HUES64 (cell line): ENCODE measurements around the gene PNLIPRP1.

Source experiments
- H3K27ac ChIP-seq: 2 replicates; pipeline ENCODE4 v1.7.0; 2013; ENCODE audit warnings: low read depth, low read length, inconsistent platforms
- H3K27me3 ChIP-seq: 2 replicates; pipeline ENCODE4 v1.6.1; 2013; ENCODE audit warnings: mild to moderate bottlenecking, low read length; ENCODE audit not compliant: insufficient read depth
- H3K36me3 ChIP-seq: 2 replicates; pipeline ENCODE4 v1.6.1; 2013; ENCODE audit warnings: mild to moderate bottlenecking, low read length; ENCODE audit not compliant: insufficient read depth
- H3K4me1 ChIP-seq: 2 replicates; pipeline ENCODE4 v1.6.1; 2013; ENCODE audit warnings: mild to moderate bottlenecking, low read length, moderate library complexity; ENCODE audit not compliant: insufficient read depth
- H3K4me3 ChIP-seq: 2 replicates; pipeline ENCODE4 v1.5.1; 2013; ENCODE audit warnings: mild to moderate bottlenecking, low read length, moderate library complexity
- H3K9ac ChIP-seq: 2 replicates; pipeline ENCODE4 v1.6.1; 2013; ENCODE audit warnings: mild to moderate bottlenecking, low read depth, low read length
- H3K9me3 ChIP-seq: 2 replicates; pipeline ENCODE4 v1.6.1; 2013; ENCODE audit warnings: low read depth, low read length; ENCODE audit not compliant: insufficient read depth
- WGBS: fragments of 150-250, 120-280 bp; methylation state at CpG from one replicate; pipeline ENCODE4 v1.1.7; 2013; ENCODE audit warnings: missing lambda C conversion rate; 5-methylcytosine and 5-hydroxymethylcytosine counted together

The PNLIPRP1 gene

DNA sequence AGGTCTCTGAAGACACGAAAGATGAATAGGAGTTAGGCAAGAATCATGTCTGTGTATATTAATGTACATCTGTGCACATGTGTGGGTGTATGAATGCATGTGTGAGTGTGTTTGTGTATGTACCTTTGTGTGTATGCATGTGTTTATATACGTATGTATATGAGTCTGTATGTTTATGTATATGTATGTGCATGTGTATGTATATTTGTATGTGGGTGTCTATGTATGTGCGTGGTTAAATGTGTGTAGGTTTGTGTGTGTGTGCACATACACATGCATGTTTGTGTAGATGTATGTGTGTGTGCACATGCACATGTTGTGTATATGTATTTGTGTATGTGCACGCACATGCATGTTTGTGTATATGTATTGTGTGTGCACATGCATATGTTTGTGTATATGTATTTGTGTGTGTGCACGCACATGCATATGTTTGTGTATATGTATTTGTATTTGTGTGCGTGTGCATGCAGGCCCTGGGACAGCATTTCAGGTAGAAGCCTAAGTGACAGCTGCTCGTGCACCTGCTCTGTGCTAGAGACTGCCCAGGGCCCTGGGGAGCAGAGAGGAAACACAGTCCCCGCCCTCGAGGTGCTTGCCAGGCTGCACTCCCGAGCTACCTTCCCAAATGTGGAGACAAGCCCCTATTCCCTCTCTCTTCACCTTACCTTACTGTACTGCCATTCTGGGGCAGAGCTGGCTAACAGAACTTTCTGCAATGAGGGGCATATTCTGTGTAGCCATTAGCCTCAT, 12.1 kb downstream of the PNLIPRP1 start:
- Histone ChIP-seq H3K27ac (no peak overlapping the region), H3K36me3 (no peaks in the 10 kb centered on the region), H3K4me1 (no peaks in the 10 kb centered on the region), H3K9me3 (no peaks in the 10 kb centered on the region), H3K9ac (no peak overlapping the region), H3K27me3 (no peaks in the 10 kb centered on the region), H3K4me3 (no peak overlapping the region)
- 90% methylated on average over 10 of the region's 10 CpGs for WGBS

GRCh38 chr10:116606061-116606483, 15.3 kb downstream of the PNLIPRP1 start:
- H3K27me3 ChIP-seq, result peaks cover 14% of the 10 kb centered on the region
- no peak overlapping the region for H3K9ac ChIP-seq
- no peaks in the 10 kb centered on the region for H3K4me1 ChIP-seq
- H3K4me3 ChIP-seq, result no peak overlapping the region
- no peak overlapping the region for H3K27ac ChIP-seq
- no peaks in the 10 kb centered on the region for H3K36me3 ChIP-seq
- 82% methylated on average over 8 of the region's 8 CpGs for WGBS
- no peaks in the 10 kb centered on the region for H3K9me3 ChIP-seq

GRCh38 chr10:116607336-116607735, 16.6 kb downstream of the PNLIPRP1 start:
- Histone ChIP-seq H3K36me3 (no peaks in the 10 kb centered on the region), H3K27me3 (peaks cover 14% of the 10 kb centered on the region), H3K4me1 (no peaks in the 10 kb centered on the region), H3K9ac (no peak overlapping the region), H3K9me3 (no peaks in the 10 kb centered on the region), H3K4me3 (no peak overlapping the region), H3K27ac (no peak overlapping the region)
- 90% methylated on average over 6 of the region's 6 CpGs for WGBS

GRCh38 chr10:116608686-116609594, 18.2 kb downstream of the PNLIPRP1 start:
- H3K9me3 ChIP-seq, result no peaks in the 10 kb centered on the region
- no peaks in the 10 kb centered on the region for H3K36me3 ChIP-seq
- H3K4me1 ChIP-seq, result no peaks in the 10 kb centered on the region
- no peak overlapping the region for H3K27ac ChIP-seq
- H3K4me3 ChIP-seq, result peak overlapping the region; percentile 80
- H3K9ac ChIP-seq, result peak overlapping the region; percentile 72
- H3K27me3 ChIP-seq, result peaks cover 14% of the 10 kb centered on the region
- WGBS, result 18% methylated on average over 41 of the region's 41 CpGs

GRCh38 chr10:116610443-116611152, 19.8 kb downstream of the PNLIPRP1 start:
- Histone ChIP-seq H3K36me3 (no peaks in the 10 kb centered on the region), H3K27me3 (peaks cover 14% of the 10 kb centered on the region), H3K27ac (no peak overlapping the region), H3K4me1 (no peaks in the 10 kb centered on the region), H3K4me3 (no peak overlapping the region), H3K9me3 (no peaks in the 10 kb centered on the region), H3K9ac (no peak overlapping the region)
- WGBS, result 96% methylated on average over 13 of the region's 13 CpGs

DNA sequence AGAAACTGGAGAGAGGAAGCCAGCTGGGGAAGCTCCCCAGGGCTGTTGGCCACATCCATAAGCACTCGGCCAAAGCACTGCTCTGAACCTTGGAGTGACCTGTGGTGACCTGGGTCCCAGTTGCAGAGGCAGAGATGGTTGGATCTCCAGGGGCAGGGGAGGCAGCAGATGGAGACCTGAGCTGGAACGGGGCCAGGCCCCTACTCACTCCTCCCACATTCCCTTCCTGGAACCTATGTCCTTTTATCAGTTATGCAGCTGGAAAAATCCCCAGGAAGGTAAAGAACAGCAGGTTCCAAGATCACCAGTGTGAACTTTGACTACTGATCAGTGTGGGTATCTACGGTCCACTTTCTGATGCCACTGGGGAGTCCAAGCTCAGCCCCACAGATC, 20.4 kb downstream of the PNLIPRP1 start:
- Histone ChIP-seq H3K4me1 (no peaks in the 10 kb centered on the region), H3K9ac (no peak overlapping the region), H3K27ac (no peak overlapping the region), H3K9me3 (no peaks in the 10 kb centered on the region), H3K27me3 (peaks cover 14% of the 10 kb centered on the region), H3K4me3 (no peak overlapping the region), H3K36me3 (no peaks in the 10 kb centered on the region)
- WGBS, result 90% methylated on average over 3 of the region's 3 CpGs

DNA sequence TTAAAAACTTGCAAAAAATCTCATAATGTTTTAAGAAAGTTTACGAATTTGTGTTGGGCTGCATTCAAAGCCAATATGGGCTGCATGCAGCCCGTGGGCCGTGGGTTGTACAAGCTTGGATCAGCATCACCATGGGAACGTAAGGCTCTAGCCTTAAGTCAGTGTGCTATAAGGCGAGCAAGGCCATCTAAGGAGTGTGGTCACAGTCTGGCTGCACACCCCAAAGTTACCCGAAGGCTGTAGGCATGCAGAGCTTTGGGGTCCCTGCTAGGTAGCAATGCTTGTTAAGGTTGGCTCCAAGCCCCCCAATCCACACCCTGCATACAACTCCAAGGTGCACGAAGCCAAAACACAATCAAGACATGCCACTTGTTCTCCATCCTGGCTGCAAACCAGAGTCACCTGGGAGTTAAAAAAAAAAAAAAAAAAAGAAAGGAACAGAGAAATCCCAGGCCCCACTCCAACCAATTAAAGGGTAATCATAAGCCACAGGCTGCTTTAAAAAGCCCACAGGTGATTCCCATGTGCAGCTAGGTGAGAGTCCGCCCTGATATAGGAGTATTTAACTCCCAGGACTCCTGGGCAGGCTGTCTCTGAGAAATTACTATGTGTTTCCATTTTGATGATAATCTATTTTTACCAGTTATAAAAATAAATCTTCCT, 21.5 kb downstream of the PNLIPRP1 start:
- no peaks in the 10 kb centered on the region for H3K36me3 ChIP-seq
- no peak overlapping the region for H3K27ac ChIP-seq
- H3K4me1 ChIP-seq, result no peaks in the 10 kb centered on the region
- 96% methylated on average over 7 of the region's 8 CpGs for WGBS
- H3K9me3 ChIP-seq, result no peaks in the 10 kb centered on the region
- H3K9ac ChIP-seq, result no peak overlapping the region
- no peak overlapping the region for H3K4me3 ChIP-seq
- H3K27me3 ChIP-seq, result peaks cover 14% of the 10 kb centered on the region

DNA sequence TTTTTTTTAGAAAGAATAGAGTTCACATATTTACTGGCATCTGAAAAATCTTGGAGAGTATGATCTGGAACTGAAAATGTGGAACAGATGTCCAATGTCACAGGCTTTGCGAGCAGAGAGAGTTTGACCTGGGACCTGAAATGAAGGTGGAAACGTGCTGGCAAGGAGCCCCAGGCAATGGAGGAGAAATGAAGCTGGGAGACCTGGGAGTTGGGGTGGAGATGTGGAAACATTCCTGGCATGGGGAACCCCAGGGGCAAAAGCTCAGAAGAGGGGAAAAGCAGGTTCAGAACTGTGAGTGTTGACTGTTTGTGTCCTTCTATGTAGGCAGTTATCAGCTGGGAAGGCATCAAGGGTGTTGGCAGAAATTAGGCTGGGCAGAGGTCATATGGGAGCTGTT, 22.7 kb downstream of the PNLIPRP1 start:
- no peaks in the 10 kb centered on the region for H3K36me3 ChIP-seq
- no peak overlapping the region for H3K4me3 ChIP-seq
- peaks cover 11% of the 10 kb centered on the region for H3K27me3 ChIP-seq
- no peaks in the 10 kb centered on the region for H3K4me1 ChIP-seq
- no peaks in the 10 kb centered on the region for H3K9me3 ChIP-seq
- H3K27ac ChIP-seq, result no peak overlapping the region
- WGBS, result 92% methylated on average over 2 of the region's 2 CpGs
- H3K9ac ChIP-seq, result no peak overlapping the region

GRCh38 chr10:116614796-116615195, 24.0 kb downstream of the PNLIPRP1 start:
- WGBS, result 24% methylated on average over 2 of the region's 2 CpGs
- no peaks in the 10 kb centered on the region for H3K4me1 ChIP-seq

GRCh38 chr10:116615199-116615776, 24.5 kb downstream of the PNLIPRP1 start:
- Histone ChIP-seq H3K9me3 (no peaks in the 10 kb centered on the region), H3K27ac (no peak overlapping the region), H3K27me3 (no peaks in the 10 kb centered on the region), H3K36me3 (no peaks in the 10 kb centered on the region), H3K4me3 (no peak overlapping the region), H3K9ac (no peak overlapping the region), H3K4me1 (no peaks in the 10 kb centered on the region)
- WGBS, result 93% methylated on average over 3 of the region's 3 CpGs

More at GRCh38 chr10:116614796-116615195, 24.0 kb downstream of the PNLIPRP1 start:
- Histone ChIP-seq H3K27me3 (no peaks in the 10 kb centered on the region), H3K9ac (no peak overlapping the region), H3K9me3 (no peaks in the 10 kb centered on the region), H3K27ac (no peak overlapping the region), H3K4me3 (no peak overlapping the region), H3K36me3 (no peaks in the 10 kb centered on the region)
